ENCODE measurements around the gene CARS2.

GRCh38 chr13:110652764-110653163 is 53.2 kb downstream of the CARS2 start:
- no peak for TF ChIP-seq TAF1 (IDR thresholded peaks at IDR 0.05; ENCODE audit: low read depth)
- no peak for TF ChIP-seq CEBPB (IDR thresholded peaks at IDR 0.05)
- no peak for TF ChIP-seq YY1 (IDR thresholded peaks at IDR 0.05; ENCODE audit: low read depth)
- no peak for TF ChIP-seq MAX (IDR thresholded peaks at IDR 0.05)
- TF ChIP-seq EP300 (IDR thresholded peaks at IDR 0.05; ENCODE audit: borderline replicate concordance): no peak
- TF ChIP-seq USF1 (IDR thresholded peaks at IDR 0.05): no peak
- TF ChIP-seq RAD21 (IDR thresholded peaks at IDR 0.05; ENCODE audit: low read depth): no peak
- no peak for TF ChIP-seq TCF12 (IDR thresholded peaks at IDR 0.05; ENCODE audit: low read depth)

Measured in Ishikawa (cell line).